ENCODE measurements around the gene ZNF654. TPM values are rescaled to one million over a fixed set of nuclear protein-coding genes. Genes with fewer than 3 reads are reported as not detected.

Gene ZNF654
- total RNA-seq, 2 experiments from 2014 or later, result 26.5 to 27.4 TPM

DNA sequence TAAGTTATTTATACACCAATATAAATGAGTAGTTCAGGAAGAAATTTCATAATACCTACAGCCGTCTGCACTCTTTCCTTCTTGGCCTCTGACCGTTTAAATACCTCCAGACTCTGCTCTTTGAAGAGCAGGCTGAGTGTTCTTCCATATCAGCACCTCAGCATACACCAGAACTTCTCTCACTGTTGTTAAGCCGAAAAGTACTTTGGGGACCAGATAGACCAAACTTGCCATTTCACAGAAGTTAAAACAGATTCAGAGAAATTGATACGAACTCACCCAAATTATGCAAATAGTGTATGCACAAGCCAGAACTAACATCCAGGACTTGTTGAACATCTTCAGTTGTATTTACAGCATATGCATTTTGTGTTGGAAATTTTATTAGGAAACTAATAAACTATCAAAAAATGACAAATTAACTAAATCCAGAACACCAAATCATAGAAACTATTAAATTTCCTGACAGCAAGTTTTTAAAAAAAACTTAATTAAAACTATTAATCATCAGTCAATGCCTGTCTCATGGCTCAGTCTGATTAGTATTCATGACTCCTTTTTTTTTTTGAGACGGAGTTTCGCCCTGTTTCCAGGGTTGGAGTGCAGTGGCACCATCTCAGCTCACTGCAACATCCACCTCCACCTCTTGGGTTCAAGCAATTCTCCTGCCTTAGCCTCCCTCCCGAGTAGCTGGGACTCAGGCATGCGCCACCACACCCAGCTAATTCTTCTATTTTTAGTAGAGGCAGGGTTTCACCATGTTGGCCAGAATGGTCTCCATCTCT lies 24.4 kb upstream of the ZNF654 start:
- DNase-seq, result no peak
- Mint-ChIP-seq H3K27me3 (no peaks in the 10 kb centered on the region), H3K36me3 (ENCODE audit: low read depth) (no peaks in the 10 kb centered on the region), H3K9me3 (no peaks in the 10 kb centered on the region), H3K4me1 (peaks cover 30% of the 10 kb centered on the region), H3K27ac (no peak overlapping the region), H3K4me3 (no peak overlapping the region)
- POLR2A ChIA-PET, result interaction anchor here (1.1 to 1.8 kb wide), 4 partner anchors 24 to 115 kb away, joined by 3 to 5 read pairs (median 4); partner anchors contain the start of genes C3orf38, CGGBP1 and ZNF654
- CTCF ChIA-PET, result no interaction called here

GRCh38 chr3:88036221-88036620 lies 22.8 kb upstream of the ZNF654 start:
- CTCF ChIA-PET, result no interaction called here
- H3K9me3 Mint-ChIP-seq, result no peaks in the 10 kb centered on the region

GRCh38 chr3:88038566-88038965 lies 20.5 kb upstream of the ZNF654 start:
- H3K27ac Mint-ChIP-seq, result no peak overlapping the region
- ChIA-PET CTCF (no interaction called here), POLR2A (no interaction called here)
- peaks cover 8% of the 10 kb centered on the region for H3K4me1 Mint-ChIP-seq
- no peak overlapping the region for H3K4me3 Mint-ChIP-seq
- H3K9me3 Mint-ChIP-seq, result no peaks in the 10 kb centered on the region
- H3K27me3 Mint-ChIP-seq, result no peaks in the 10 kb centered on the region
- H3K36me3 Mint-ChIP-seq (ENCODE audit: low read depth), result no peaks in the 10 kb centered on the region
- no peak for DNase-seq

More at GRCh38 chr3:88036221-88036620, 22.8 kb upstream of the ZNF654 start:
- H3K4me1 Mint-ChIP-seq, result peaks cover 23% of the 10 kb centered on the region
- H3K27ac Mint-ChIP-seq, result no peak overlapping the region
- H3K27me3 Mint-ChIP-seq, result no peaks in the 10 kb centered on the region
- POLR2A ChIA-PET, result interaction anchor here (1.8 kb wide), 1 partner anchor 23 kb away, joined by 5 read pairs; the partner anchor contains the start of genes CGGBP1 and ZNF654
- H3K4me3 Mint-ChIP-seq, result no peak overlapping the region
- H3K36me3 Mint-ChIP-seq (ENCODE audit: low read depth), result no peaks in the 10 kb centered on the region
- no peak for DNase-seq

DNA sequence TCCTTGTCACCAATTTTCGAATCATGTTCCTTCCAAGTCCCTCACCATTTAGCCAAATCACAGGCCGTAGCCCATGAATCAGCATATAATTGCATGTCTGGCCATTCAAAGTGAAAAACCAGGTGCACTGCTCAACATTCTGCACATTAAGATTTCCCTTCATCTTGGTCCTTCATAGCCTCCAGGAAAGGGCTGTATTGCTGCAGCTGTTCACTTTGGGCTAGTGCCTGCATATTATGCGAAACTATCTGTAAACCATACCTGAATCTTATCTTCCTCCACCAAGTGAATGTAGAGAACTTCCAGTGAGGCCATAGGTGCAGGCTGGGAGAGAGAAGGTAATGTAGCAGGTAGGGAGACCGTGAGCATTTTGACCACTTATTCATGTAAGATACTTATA lies 18.5 kb upstream of the ZNF654 start:
- no peak overlapping the region for H3K27ac Mint-ChIP-seq
- no peaks in the 10 kb centered on the region for H3K36me3 Mint-ChIP-seq (ENCODE audit: low read depth)
- H3K27me3 Mint-ChIP-seq, result no peaks in the 10 kb centered on the region
- CTCF ChIA-PET, result no interaction called here
- DNase-seq, result no peak
- H3K4me3 Mint-ChIP-seq, result no peak overlapping the region
- POLR2A ChIA-PET, result no interaction called here
- no peaks in the 10 kb centered on the region for H3K9me3 Mint-ChIP-seq
- peaks cover 4% of the 10 kb centered on the region for H3K4me1 Mint-ChIP-seq

DNA sequence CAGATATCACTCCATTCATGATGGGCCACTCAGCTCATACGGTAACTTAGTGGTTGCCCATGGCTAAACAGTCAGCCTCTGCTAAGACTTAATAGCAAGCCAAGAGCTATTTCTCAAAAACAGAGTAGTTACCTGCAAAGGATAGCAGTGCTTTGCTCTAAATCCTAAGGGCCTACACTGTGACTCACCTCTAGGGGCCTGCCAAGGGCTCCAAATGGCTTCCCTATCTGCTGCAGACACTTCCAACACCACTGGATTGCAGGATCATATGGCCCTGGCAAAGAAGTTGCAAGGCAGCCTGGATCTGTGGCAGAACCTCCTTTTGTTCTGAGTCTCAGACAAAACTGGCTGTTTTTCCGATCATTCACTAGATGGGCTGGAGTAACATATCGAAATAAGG lies 18.1 kb upstream of the ZNF654 start:
- peaks cover 4% of the 10 kb centered on the region for H3K4me1 Mint-ChIP-seq
- no peaks in the 10 kb centered on the region for H3K36me3 Mint-ChIP-seq (ENCODE audit: low read depth)
- H3K9me3 Mint-ChIP-seq, result no peaks in the 10 kb centered on the region
- POLR2A ChIA-PET, result no interaction called here
- H3K4me3 Mint-ChIP-seq, result no peak overlapping the region
- no peak for DNase-seq
- CTCF ChIA-PET, result no interaction called here
- no peak overlapping the region for H3K27ac Mint-ChIP-seq
- H3K27me3 Mint-ChIP-seq, result no peaks in the 10 kb centered on the region

DNA sequence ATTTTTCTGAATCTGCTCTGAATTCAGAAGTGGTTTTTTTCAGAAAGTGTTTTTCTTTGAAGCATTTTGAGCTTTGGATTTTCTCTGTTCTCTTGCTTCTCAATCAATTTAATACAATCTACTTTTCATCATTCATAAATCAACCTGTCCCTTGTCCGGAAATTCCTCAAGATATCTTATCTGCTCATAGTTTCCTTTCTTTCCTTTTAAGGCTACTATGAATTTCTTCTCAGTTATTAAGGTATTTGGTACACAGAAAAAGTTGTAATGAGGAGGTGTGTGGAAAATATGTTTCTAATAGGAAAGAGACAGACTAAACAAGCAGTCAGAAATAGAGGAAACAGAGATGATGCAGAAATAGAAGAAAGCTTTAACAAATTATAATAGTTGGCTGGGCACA lies 14.6 kb upstream of the ZNF654 start:
- Mint-ChIP-seq H3K27me3 (no peaks in the 10 kb centered on the region), H3K36me3 (ENCODE audit: low read depth) (no peaks in the 10 kb centered on the region), H3K4me1 (peaks cover 9% of the 10 kb centered on the region), H3K4me3 (no peak overlapping the region), H3K9me3 (no peaks in the 10 kb centered on the region), H3K27ac (no peak overlapping the region)
- no peak for DNase-seq
- POLR2A ChIA-PET, result no interaction called here
- CTCF ChIA-PET, result no interaction called here

DNA sequence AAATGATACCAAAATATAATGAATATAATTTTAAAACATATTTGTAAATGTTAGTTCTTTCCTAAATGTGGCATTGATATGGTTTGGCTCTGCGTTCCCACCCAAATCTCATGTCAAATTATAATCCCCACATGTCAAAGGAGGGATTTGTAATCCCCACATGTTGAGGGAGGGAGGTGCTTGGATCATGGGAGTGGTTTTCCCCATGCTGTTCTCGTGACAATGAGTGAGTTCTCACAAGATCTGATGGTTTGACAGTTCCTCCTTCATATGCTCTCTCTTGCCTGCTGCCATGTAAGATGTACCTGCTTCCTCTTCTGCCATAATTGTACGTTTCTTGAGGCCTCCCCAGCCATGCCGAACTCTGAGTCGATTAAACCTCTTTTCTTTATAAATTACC lies 12.3 kb upstream of the ZNF654 start:
- Mint-ChIP-seq H3K27ac (no peak overlapping the region), H3K9me3 (no peaks in the 10 kb centered on the region), H3K27me3 (no peaks in the 10 kb centered on the region), H3K4me3 (no peak overlapping the region), H3K36me3 (ENCODE audit: low read depth) (no peaks in the 10 kb centered on the region), H3K4me1 (peaks cover 9% of the 10 kb centered on the region)
- no peak for DNase-seq
- ChIA-PET CTCF (no interaction called here), POLR2A (no interaction called here)

DNA sequence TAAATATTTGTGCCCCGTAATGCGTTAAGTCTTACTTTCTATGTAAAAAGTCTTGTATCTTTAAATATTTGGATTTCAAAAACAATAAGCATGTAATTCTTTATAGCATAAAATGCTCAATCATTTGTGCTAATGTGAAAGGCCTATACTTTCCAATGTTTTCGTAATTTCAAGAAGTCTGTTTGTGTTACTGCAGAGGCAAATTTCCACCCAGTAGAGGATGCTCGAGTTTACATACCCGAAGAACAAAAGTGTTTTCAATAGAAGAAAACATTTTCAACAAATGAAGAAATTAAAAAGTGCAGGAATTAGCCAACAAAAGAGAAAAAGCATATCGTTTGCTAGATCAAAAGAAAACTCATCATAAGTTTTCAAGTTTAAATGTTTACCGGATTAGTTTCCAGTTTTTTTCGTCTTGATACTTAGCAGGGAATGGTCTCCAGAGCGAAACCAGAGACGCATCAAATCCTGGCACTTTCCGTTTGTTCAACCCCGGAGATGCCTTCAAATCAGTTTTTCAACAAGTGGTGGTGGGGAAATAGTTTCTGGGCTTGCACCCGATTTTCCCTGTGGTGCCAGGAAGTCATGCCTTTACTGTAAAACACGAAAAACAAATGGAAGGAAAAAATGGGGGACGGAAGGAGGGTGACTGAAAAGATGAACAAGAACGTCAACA lies 1.3 kb upstream of the ZNF654 start:
- Mint-ChIP-seq H3K27ac (peak overlapping the region; percentile 95), H3K36me3 (ENCODE audit: low read depth) (peaks cover 43% of the 10 kb centered on the region), H3K27me3 (no peaks in the 10 kb centered on the region), H3K9me3 (no peaks in the 10 kb centered on the region), H3K4me1 (peaks cover 46% of the 10 kb centered on the region), H3K4me3 (peak overlapping the region; percentile 99)
- CTCF ChIA-PET, result interaction anchor here (0.6 to 2.0 kb wide), 8 partner anchors 11 to 91 kb away, joined by 3 to 12 read pairs (median 4); partner anchors contain the start of gene C3orf38
- POLR2A ChIA-PET, result interaction anchor here (0.6 to 4.2 kb wide), 28 partner anchors 7 to 831 kb away, joined by 3 to 130 read pairs (median 4); partner anchors contain the start of genes C3orf38 and CHMP2B
- DNase-seq, result no peak

DNA sequence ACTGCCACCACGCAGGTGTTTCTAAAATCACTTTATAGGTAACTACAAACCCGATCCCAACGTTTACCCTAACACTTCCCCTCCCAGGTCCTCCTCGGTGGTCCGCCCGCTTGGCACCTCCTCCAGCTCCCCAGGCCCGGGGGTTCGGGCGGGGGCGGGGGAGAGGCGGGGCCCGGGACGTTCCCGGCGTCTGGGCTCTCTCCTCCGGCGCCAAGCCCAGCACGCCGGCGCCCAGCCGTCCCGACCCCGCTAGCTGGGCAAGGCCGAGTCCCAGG lies 812 bp upstream of the ZNF654 start:
- POLR2A ChIA-PET, result interaction anchor here (0.6 to 4.2 kb wide), 28 partner anchors 8 to 831 kb away, joined by 3 to 130 read pairs (median 4); partner anchors contain the start of genes C3orf38 and CHMP2B
- Mint-ChIP-seq H3K4me1 (peaks cover 51% of the 10 kb centered on the region), H3K9me3 (no peaks in the 10 kb centered on the region), H3K36me3 (ENCODE audit: low read depth) (peaks cover 43% of the 10 kb centered on the region), H3K27me3 (no peaks in the 10 kb centered on the region), H3K27ac (peak overlapping the region; percentile 95), H3K4me3 (peak overlapping the region; percentile 99)
- CTCF ChIA-PET, result interaction anchor here (0.6 to 2.3 kb wide), 9 partner anchors 10 to 91 kb away, joined by 3 to 12 read pairs (median 4); partner anchors contain the start of gene C3orf38
- DNase-seq, result no peak

GRCh38 chr3:88059380-88060170 lies 520 bp downstream of the ZNF654 start:
- no peak for DNase-seq
- peak overlapping the region; percentile 95 for H3K27ac Mint-ChIP-seq
- peaks cover 39% of the 10 kb centered on the region for H3K36me3 Mint-ChIP-seq (ENCODE audit: low read depth)
- H3K4me3 Mint-ChIP-seq, result peak overlapping the region; percentile 99
- POLR2A ChIA-PET, result interaction anchor here (1.0 to 4.2 kb wide), 17 partner anchors 9 to 91 kb away, joined by 3 to 130 read pairs (median 5); partner anchors contain the start of gene C3orf38
- peaks cover 56% of the 10 kb centered on the region for H3K4me1 Mint-ChIP-seq
- H3K9me3 Mint-ChIP-seq, result no peaks in the 10 kb centered on the region
- H3K27me3 Mint-ChIP-seq, result no peaks in the 10 kb centered on the region
- CTCF ChIA-PET, result interaction anchor here (1.2 to 2.3 kb wide), 5 partner anchors 9 to 90 kb away, joined by 3 to 12 read pairs (median 4); partner anchors contain the start of gene C3orf38

- no peak for DNase-seq
- Mint-ChIP-seq H3K27ac (no peak overlapping the region), H3K4me3 (peak overlapping the region; percentile 21), H3K9me3 (no peaks in the 10 kb centered on the region), H3K4me1 (peaks cover 41% of the 10 kb centered on the region), H3K36me3 (ENCODE audit: low read depth) (peaks cover 27% of the 10 kb centered on the region), H3K27me3 (no peaks in the 10 kb centered on the region)
- ChIA-PET CTCF (interaction anchor here (1.6 kb wide), 1 partner anchor 84 kb away, joined by 3 read pairs; no protein-coding TSS in a partner anchor), POLR2A (interaction anchor here (1.4 to 4.2 kb wide), 2 partner anchors 9 to 89 kb away, joined by 3 to 130 read pairs; partner anchors contain the start of gene C3orf38)
Measured at GRCh38 chr3:88061746-88062145, 2.7 kb downstream of the ZNF654 start.

DNA sequence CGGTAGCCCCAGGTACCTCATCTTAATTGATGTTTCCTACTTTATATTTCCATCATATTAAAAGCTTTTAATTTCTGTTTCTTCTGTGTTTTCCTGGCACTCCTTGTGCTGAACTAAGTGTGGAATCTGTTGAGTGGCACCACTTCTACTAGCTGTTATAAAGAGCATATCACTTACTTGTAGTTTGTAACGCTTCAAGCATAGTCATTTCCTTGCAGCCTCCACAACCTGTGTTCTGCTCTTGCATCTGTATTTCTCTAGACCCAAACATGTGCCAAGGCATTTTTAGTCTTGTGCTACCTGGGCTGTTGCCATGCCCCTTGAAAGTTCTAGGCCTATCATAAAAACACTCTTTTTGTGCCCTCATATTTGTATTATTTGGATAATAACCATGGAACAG lies 16.0 kb downstream of the ZNF654 start:
- H3K36me3 Mint-ChIP-seq (ENCODE audit: low read depth), result peaks cover 37% of the 10 kb centered on the region
- CTCF ChIA-PET, result interaction anchor here (1.3 kb wide), 1 partner anchor 40 kb away, joined by 3 read pairs; no protein-coding TSS in a partner anchor

More for the DNA sequence above, 16.0 kb downstream of the ZNF654 start:
- POLR2A ChIA-PET, result no interaction called here
- H3K4me3 Mint-ChIP-seq, result no peak overlapping the region
- peaks cover 9% of the 10 kb centered on the region for H3K4me1 Mint-ChIP-seq
- DNase-seq, result no peak
- H3K27ac Mint-ChIP-seq, result no peak overlapping the region
- no peaks in the 10 kb centered on the region for H3K27me3 Mint-ChIP-seq
- peaks cover 16% of the 10 kb centered on the region for H3K9me3 Mint-ChIP-seq
